K562 (cell line): Measurements from ENCODE around the gene BRAP.

ENCODE experiments used
- CTCF ChIP-seq, 3 experiments: IDR thresholded peaks in 2 of 3; conservative IDR thresholded peaks in 1 of 3; 2 replicates each; pipeline ENCODE4 v1.5.1; 2011 to 2012; ENCODE audit warnings: low read length in 3 of 3, mild to moderate bottlenecking in 3 of 3, control low read depth in 2 of 3, improper control_type of control experiment in 1 of 3, inconsistent platforms in 1 of 3, low read depth in 1 of 3, mixed read lengths in 1 of 3, moderate library complexity in 1 of 3; ENCODE audit not compliant: insufficient read depth in 2 of 3
- HOXB6 ChIP-seq: fragments of 250-450 bp; sonication (Bioruptor Pico); IDR thresholded peaks from 2 replicates; pipeline ENCODE4 v1.5.1; 2022; ENCODE audit warnings: mild to moderate bottlenecking, borderline replicate concordance
- SRSF7 ChIP-seq: fragments of 200-400 bp; formaldehyde crosslinking; optimal IDR thresholded peaks from 2 replicates; pipeline ENCODE3; 2017; ENCODE audit warnings: mild to moderate bottlenecking, low read depth, low read length
- TF ChIP-seq, protein P1 (sequence below): IDR thresholded peaks from 3 replicates; pipeline ENCODE4 v1.6.1; 2011; ENCODE audit warnings: borderline replicate concordance, mild to moderate bottlenecking, moderate library complexity; ENCODE audit not compliant: insufficient read length; ENCODE audit errors: extremely low read depth

GRCh38 chr12:111732786-111733185 lies 47.0 kb upstream of the BRAP start:
- TF ChIP-seq CTCF (IDR thresholded peaks at IDR 0.05 in 2 of 3, conservative IDR thresholded peaks at IDR 0.05 in 1 of 3; ENCODE audit: insufficient read depth in 2 of 3, low read depth in 1 of 3, low read length in 3 of 3): no peak
- no peak for TF ChIP-seq SRSF7
- TF ChIP-seq, protein P1, sequence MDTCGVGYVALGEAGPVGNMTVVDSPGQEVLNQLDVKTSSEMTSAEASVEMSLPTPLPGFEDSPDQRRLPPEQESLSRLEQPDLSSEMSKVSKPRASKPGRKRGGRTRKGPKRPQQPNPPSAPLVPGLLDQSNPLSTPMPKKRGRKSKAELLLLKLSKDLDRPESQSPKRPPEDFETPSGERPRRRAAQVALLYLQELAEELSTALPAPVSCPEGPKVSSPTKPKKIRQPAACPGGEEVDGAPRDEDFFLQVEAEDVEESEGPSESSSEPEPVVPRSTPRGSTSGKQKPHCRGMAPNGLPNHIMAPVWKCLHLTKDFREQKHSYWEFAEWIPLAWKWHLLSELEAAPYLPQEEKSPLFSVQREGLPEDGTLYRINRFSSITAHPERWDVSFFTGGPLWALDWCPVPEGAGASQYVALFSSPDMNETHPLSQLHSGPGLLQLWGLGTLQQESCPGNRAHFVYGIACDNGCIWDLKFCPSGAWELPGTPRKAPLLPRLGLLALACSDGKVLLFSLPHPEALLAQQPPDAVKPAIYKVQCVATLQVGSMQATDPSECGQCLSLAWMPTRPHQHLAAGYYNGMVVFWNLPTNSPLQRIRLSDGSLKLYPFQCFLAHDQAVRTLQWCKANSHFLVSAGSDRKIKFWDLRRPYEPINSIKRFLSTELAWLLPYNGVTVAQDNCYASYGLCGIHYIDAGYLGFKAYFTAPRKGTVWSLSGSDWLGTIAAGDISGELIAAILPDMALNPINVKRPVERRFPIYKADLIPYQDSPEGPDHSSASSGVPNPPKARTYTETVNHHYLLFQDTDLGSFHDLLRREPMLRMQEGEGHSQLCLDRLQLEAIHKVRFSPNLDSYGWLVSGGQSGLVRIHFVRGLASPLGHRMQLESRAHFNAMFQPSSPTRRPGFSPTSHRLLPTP: no peak
- no peak for TF ChIP-seq HOXB6 (CRISPR knock-in tag)
